Measurements from ENCODE around the gene KCNC1. TPM values are rescaled to one million over a fixed set of nuclear protein-coding genes. Genes with fewer than 3 reads are reported as not detected.
A peak's percentile ranks its signal among the peaks of the same experiment; 100 is the strongest.

KCNC1 gene
- total RNA-seq, 3 donors from 2014 or later: 0.29 to 0.66 (median 0.34) TPM

GRCh38 chr11:17736930-17737817 lies 2.6 kb downstream of the KCNC1 start:
- no peak for TF ChIP-seq CTCF (IDR thresholded peaks at IDR 0.05)
- ATAC-seq: no peak
- Histone ChIP-seq H3K9me3 (no peaks in the 10 kb centered on the region), H3K4me3 (no peak overlapping the region), H3K4me1 (ENCODE audit: low read depth) (peaks cover 8% of the 10 kb centered on the region), H3K36me3 (ENCODE audit: low read depth) (no peaks in the 10 kb centered on the region)
- intact Hi-C loops (cut with DNase I, micrococcal nuclease): no loop called here
- DNase-seq: peak in 1 of 3 donors; percentile 5

GRCh38 chr11:17738151-17738973 lies 3.8 kb downstream of the KCNC1 start:
- no peak for ATAC-seq
- no peaks in the 10 kb centered on the region for H3K36me3 ChIP-seq (ENCODE audit: low read depth)
- no peaks in the 10 kb centered on the region for H3K9me3 ChIP-seq
- H3K4me1 ChIP-seq (ENCODE audit: low read depth): peaks cover 8% of the 10 kb centered on the region
- TF ChIP-seq CTCF (IDR thresholded peaks at IDR 0.05): no peak
- DNase-seq: peak in 1 of 3 donors; percentile 13
- intact Hi-C loops (cut with DNase I, micrococcal nuclease): no loop called here
- H3K4me3 ChIP-seq: no peak overlapping the region

- no peak for ATAC-seq
- H3K4me1 ChIP-seq (ENCODE audit: low read depth): peaks cover 3% of the 10 kb centered on the region
- TF ChIP-seq CTCF (IDR thresholded peaks at IDR 0.05): no peak
- no peaks in the 10 kb centered on the region for H3K9me3 ChIP-seq
- intact Hi-C loops (cut with DNase I, micrococcal nuclease): no loop called here
- peak in 1 of 3 donors; percentile 14 for DNase-seq
- H3K4me3 ChIP-seq: no peak overlapping the region
- no peaks in the 10 kb centered on the region for H3K36me3 ChIP-seq (ENCODE audit: low read depth)
These were observed 5.4 kb downstream of the KCNC1 start for GRCh38 chr11:17739945-17740338.

- ATAC-seq (no peak), DNase-seq (peak in 1 of 3 donors; percentile 4)
- TF ChIP-seq CTCF (IDR thresholded peaks at IDR 0.05): no peak
- no peaks in the 10 kb centered on the region for H3K36me3 ChIP-seq (ENCODE audit: low read depth)
- no peaks in the 10 kb centered on the region for H3K9me3 ChIP-seq
- no peak overlapping the region for H3K4me3 ChIP-seq
- intact Hi-C loops (cut with DNase I, micrococcal nuclease): no loop called here
- H3K4me1 ChIP-seq (ENCODE audit: low read depth): no peaks in the 10 kb centered on the region
These were observed 6.2 kb downstream of the KCNC1 start for GRCh38 chr11:17740649-17741235.

GRCh38 chr11:17741487-17741886 lies 6.9 kb downstream of the KCNC1 start:
- intact Hi-C loops (cut with DNase I, micrococcal nuclease): no loop called here
- Histone ChIP-seq H3K9me3 (no peaks in the 10 kb centered on the region), H3K4me1 (ENCODE audit: low read depth) (no peaks in the 10 kb centered on the region), H3K4me3 (no peak overlapping the region), H3K36me3 (ENCODE audit: low read depth) (no peaks in the 10 kb centered on the region)
- peak in 1 of 3 donors; percentile 12 for DNase-seq
- no peak for ATAC-seq
- no peak for TF ChIP-seq CTCF (IDR thresholded peaks at IDR 0.05)
